Measurements from ENCODE around the gene ERICH4.

ERICH4 gene

GRCh38 chr19:41476583-41476982 is 33.6 kb downstream of the ERICH4 start:
- Histone ChIP-seq H3K79me2 (ENCODE audit: control insufficient read depth, insufficient read depth, low read length, poor library complexity) (no peaks in the 10 kb centered on the region), H3K14ac (ENCODE audit: low read length) (no peak overlapping the region), H4K12ac (ENCODE audit: low read depth, low read length) (no peak overlapping the region), H3K9ac (ENCODE audit: low read length) (no peak overlapping the region), H3K9me3 (ENCODE audit: insufficient read depth, low read depth, low read length) (peaks cover 18% of the 10 kb centered on the region), H2BK12ac (ENCODE audit: low read length) (no peak overlapping the region), H3K4me1 (ENCODE audit: control insufficient read depth in 1 of 2, insufficient read depth in 2 of 2, low read length in 2 of 2) (no peaks in the 10 kb centered on the region), H2BK120ac (ENCODE audit: insufficient read depth, low read length, poor library complexity) (no peak overlapping the region), H3K4ac (ENCODE audit: low read depth, low read length) (no peak overlapping the region), H2BK5ac (ENCODE audit: low read depth, low read length, poor library complexity) (no peak overlapping the region), H2AK5ac (ENCODE audit: low read length) (no peak overlapping the region), H4K8ac (ENCODE audit: low read depth, low read length) (no peak overlapping the region), H3K79me1 (ENCODE audit: low read length) (no peaks in the 10 kb centered on the region), H3K27me3 (ENCODE audit: insufficient read depth, low read length) (peaks cover 2% of the 10 kb centered on the region), H3K23ac (ENCODE audit: low read length) (no peak overlapping the region), H3K27ac (ENCODE audit: low read depth, low read length) (no peak overlapping the region), H3K4me3 (ENCODE audit: low read depth, low read length) (no peak overlapping the region), H2AFZ (ENCODE audit: insufficient read depth, low read length, poor library complexity) (no peak overlapping the region), H3K36me3 (ENCODE audit: control insufficient read depth in 1 of 2, insufficient read depth in 2 of 2, low read length in 2 of 2) (no peaks in the 10 kb centered on the region), H3K18ac (ENCODE audit: low read length) (no peak overlapping the region), H4K91ac (ENCODE audit: low read depth, low read length) (no peak overlapping the region), H3K4me2 (ENCODE audit: low read length) (no peak overlapping the region)
- DNase-seq: no peak

DNA sequence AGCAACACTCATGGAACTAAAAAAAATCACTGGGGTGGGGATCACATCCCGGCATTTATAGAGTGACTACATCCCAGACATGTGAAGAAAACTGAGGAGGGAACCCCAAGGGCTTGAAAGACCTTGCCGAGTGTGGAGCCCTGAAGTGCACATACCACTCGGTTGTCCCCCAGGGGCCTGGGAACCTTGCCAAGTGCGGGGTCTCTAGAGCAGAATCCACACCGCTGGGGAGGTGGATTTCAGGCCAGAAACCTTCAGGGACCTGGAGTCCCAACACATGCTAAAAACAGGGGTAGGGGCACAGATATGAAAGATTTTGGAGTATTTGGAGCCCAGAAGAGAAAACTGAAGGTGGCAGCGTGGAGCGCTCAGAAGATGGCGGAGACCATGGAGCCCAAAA is 35.2 kb downstream of the ERICH4 start:
- no peak overlapping the region for H3K27ac ChIP-seq (ENCODE audit: low read depth, low read length)
- H3K79me2 ChIP-seq (ENCODE audit: control insufficient read depth, insufficient read depth, low read length, poor library complexity): no peaks in the 10 kb centered on the region
- no peak overlapping the region for H3K23ac ChIP-seq (ENCODE audit: low read length)
- no peak overlapping the region for H2AK5ac ChIP-seq (ENCODE audit: low read length)
- H2BK5ac ChIP-seq (ENCODE audit: low read depth, low read length, poor library complexity): no peak overlapping the region
- no CpG with 5 or more reads among the region's 8 CpGs for WGBS (ENCODE audit: extremely low coverage, insufficient coverage, insufficient read length)
- peaks cover 26% of the 10 kb centered on the region for H3K9me3 ChIP-seq (ENCODE audit: insufficient read depth, low read depth, low read length)
- no peak for DNase-seq
- H3K14ac ChIP-seq (ENCODE audit: low read length): no peak overlapping the region
- no peak overlapping the region for H2BK12ac ChIP-seq (ENCODE audit: low read length)
- no peak overlapping the region for H3K4ac ChIP-seq (ENCODE audit: low read depth, low read length)
- no peak overlapping the region for H3K4me2 ChIP-seq (ENCODE audit: low read length)
- H3K27me3 ChIP-seq (ENCODE audit: insufficient read depth, low read length): peaks cover 2% of the 10 kb centered on the region
- H3K9ac ChIP-seq (ENCODE audit: low read length): no peak overlapping the region
- no peaks in the 10 kb centered on the region for H3K4me1 ChIP-seq (ENCODE audit: control insufficient read depth in 1 of 2, insufficient read depth in 2 of 2, low read length in 2 of 2)
- H3K36me3 ChIP-seq (ENCODE audit: control insufficient read depth in 1 of 2, insufficient read depth in 2 of 2, low read length in 2 of 2): no peaks in the 10 kb centered on the region
- no peak overlapping the region for H3K4me3 ChIP-seq (ENCODE audit: low read depth, low read length)
- H3K79me1 ChIP-seq (ENCODE audit: low read length): no peaks in the 10 kb centered on the region
- H2AFZ ChIP-seq (ENCODE audit: insufficient read depth, low read length, poor library complexity): no peak overlapping the region
- H4K8ac ChIP-seq (ENCODE audit: low read depth, low read length): no peak overlapping the region
- H2BK120ac ChIP-seq (ENCODE audit: insufficient read depth, low read length, poor library complexity): no peak overlapping the region
- H3K18ac ChIP-seq (ENCODE audit: low read length): no peak overlapping the region
- H4K91ac ChIP-seq (ENCODE audit: low read depth, low read length): no peak overlapping the region
- no peak overlapping the region for H4K12ac ChIP-seq (ENCODE audit: low read depth, low read length)

DNA sequence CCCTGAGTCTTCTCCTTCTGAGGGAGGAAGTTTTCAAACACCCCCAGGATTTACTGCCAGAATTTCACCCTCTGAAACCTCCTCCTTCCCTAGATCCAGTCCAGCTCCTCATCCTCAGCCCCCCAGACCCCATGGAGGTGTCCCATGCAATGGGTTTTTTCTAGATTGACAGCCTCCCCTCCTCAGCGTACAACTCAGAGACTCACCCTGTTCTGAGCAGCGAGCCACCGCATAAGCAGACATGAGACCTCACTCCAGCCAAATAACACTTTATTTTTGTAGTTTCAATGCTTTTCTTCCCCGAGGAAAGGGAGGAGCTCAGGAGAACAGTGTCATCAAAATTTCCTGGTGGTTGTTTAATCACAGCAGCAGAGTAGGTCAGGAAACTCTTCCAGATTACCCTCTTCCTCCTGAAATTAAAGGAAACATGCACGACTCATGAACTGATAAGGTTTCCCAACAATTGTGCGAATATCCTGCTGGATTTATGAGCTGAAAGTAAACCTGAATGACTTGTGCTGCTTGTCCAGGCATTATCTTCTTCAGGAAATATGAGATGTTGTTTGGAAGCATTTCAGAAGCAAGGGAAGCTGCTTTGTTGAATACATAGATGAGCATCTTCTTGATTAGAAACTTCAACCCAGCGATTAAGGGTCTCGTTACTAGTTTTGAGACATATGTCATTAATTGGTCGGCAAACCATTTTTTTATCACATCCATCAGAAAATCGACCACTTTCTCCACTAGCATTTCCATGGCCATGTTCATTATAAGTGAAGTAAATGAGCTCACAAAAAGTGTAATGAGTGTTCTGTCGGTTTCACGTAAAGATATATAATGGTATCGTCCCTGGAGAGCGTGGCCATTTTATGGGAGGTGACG is 36.2 kb downstream of the ERICH4 start:
- H3K9me3 ChIP-seq (ENCODE audit: insufficient read depth, low read depth, low read length): peaks cover 29% of the 10 kb centered on the region
- H3K27me3 ChIP-seq (ENCODE audit: insufficient read depth, low read length): peaks cover 2% of the 10 kb centered on the region
- no peak overlapping the region for H4K8ac ChIP-seq (ENCODE audit: low read depth, low read length)
- no peak overlapping the region for H2AFZ ChIP-seq (ENCODE audit: insufficient read depth, low read length, poor library complexity)
- no CpG with 5 or more reads among the region's 15 CpGs for WGBS (ENCODE audit: extremely low coverage, insufficient coverage, insufficient read length)
- no peak overlapping the region for H3K23ac ChIP-seq (ENCODE audit: low read length)
- H4K91ac ChIP-seq (ENCODE audit: low read depth, low read length): no peak overlapping the region
- no peaks in the 10 kb centered on the region for H3K79me1 ChIP-seq (ENCODE audit: low read length)
- H2BK120ac ChIP-seq (ENCODE audit: insufficient read depth, low read length, poor library complexity): no peak overlapping the region
- H2BK5ac ChIP-seq (ENCODE audit: low read depth, low read length, poor library complexity): no peak overlapping the region
- no peak overlapping the region for H3K14ac ChIP-seq (ENCODE audit: low read length)
- H3K18ac ChIP-seq (ENCODE audit: low read length): no peak overlapping the region
- no peak overlapping the region for H3K4ac ChIP-seq (ENCODE audit: low read depth, low read length)
- no peaks in the 10 kb centered on the region for H3K36me3 ChIP-seq (ENCODE audit: control insufficient read depth in 1 of 2, insufficient read depth in 2 of 2, low read length in 2 of 2)
- no peak overlapping the region for H2BK12ac ChIP-seq (ENCODE audit: low read length)
- DNase-seq: no peak
- no peak overlapping the region for H3K4me2 ChIP-seq (ENCODE audit: low read length)
- H3K4me3 ChIP-seq (ENCODE audit: low read depth, low read length): no peak overlapping the region
- H3K9ac ChIP-seq (ENCODE audit: low read length): no peak overlapping the region
- no peaks in the 10 kb centered on the region for H3K4me1 ChIP-seq (ENCODE audit: control insufficient read depth in 1 of 2, insufficient read depth in 2 of 2, low read length in 2 of 2)
- H3K79me2 ChIP-seq (ENCODE audit: control insufficient read depth, insufficient read depth, low read length, poor library complexity): no peaks in the 10 kb centered on the region
- H4K12ac ChIP-seq (ENCODE audit: low read depth, low read length): no peak overlapping the region
- no peak overlapping the region for H2AK5ac ChIP-seq (ENCODE audit: low read length)
- no peak overlapping the region for H3K27ac ChIP-seq (ENCODE audit: low read depth, low read length)

DNA sequence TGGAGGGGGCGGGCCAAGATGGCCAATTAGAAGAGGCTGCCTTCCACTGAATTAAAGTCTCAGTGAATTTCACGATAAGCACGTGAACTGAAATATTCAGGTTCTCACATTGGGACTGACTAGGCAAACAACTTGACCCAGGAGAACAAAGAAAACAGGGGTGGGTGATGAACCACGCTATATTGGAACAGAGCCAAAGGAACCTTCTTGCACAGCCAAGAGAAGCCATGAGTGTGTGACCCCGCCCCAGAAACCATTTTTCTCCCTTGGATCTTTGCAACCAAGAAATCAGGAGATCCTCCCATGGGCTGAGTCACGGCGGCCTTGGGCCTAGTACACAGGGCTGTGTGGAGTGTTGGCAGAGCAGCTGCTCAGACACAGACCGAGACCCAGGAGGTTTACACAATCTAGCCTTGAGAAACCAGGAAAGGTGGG is 36.8 kb downstream of the ERICH4 start:
- Histone ChIP-seq H3K27me3 (ENCODE audit: insufficient read depth, low read length) (peaks cover 2% of the 10 kb centered on the region), H2AFZ (ENCODE audit: insufficient read depth, low read length, poor library complexity) (no peak overlapping the region), H2BK120ac (ENCODE audit: insufficient read depth, low read length, poor library complexity) (no peak overlapping the region), H3K4ac (ENCODE audit: low read depth, low read length) (no peak overlapping the region), H4K91ac (ENCODE audit: low read depth, low read length) (no peak overlapping the region), H3K18ac (ENCODE audit: low read length) (no peak overlapping the region), H3K9ac (ENCODE audit: low read length) (no peak overlapping the region), H2AK5ac (ENCODE audit: low read length) (no peak overlapping the region), H4K8ac (ENCODE audit: low read depth, low read length) (no peak overlapping the region), H2BK12ac (ENCODE audit: low read length) (no peak overlapping the region), H4K12ac (ENCODE audit: low read depth, low read length) (no peak overlapping the region), H3K79me1 (ENCODE audit: low read length) (no peaks in the 10 kb centered on the region), H3K79me2 (ENCODE audit: control insufficient read depth, insufficient read depth, low read length, poor library complexity) (no peaks in the 10 kb centered on the region), H3K27ac (ENCODE audit: low read depth, low read length) (no peak overlapping the region), H3K23ac (ENCODE audit: low read length) (no peak overlapping the region), H3K14ac (ENCODE audit: low read length) (no peak overlapping the region), H3K9me3 (ENCODE audit: insufficient read depth, low read depth, low read length) (peaks cover 29% of the 10 kb centered on the region), H3K4me3 (ENCODE audit: low read depth, low read length) (no peak overlapping the region), H3K4me1 (ENCODE audit: control insufficient read depth in 1 of 2, insufficient read depth in 2 of 2, low read length in 2 of 2) (no peaks in the 10 kb centered on the region), H3K4me2 (ENCODE audit: low read length) (no peak overlapping the region), H3K36me3 (ENCODE audit: control insufficient read depth in 1 of 2, insufficient read depth in 2 of 2, low read length in 2 of 2) (no peaks in the 10 kb centered on the region), H2BK5ac (ENCODE audit: low read depth, low read length, poor library complexity) (no peak overlapping the region)
- DNase-seq: no peak
- no CpG with 5 or more reads among the region's 8 CpGs for WGBS (ENCODE audit: extremely low coverage, insufficient coverage, insufficient read length)

Data from trophoblast cell (in vitro differentiated cells and primary cell).